Measurements from ENCODE around the gene ESPNL.

The ESPNL gene

DNA sequence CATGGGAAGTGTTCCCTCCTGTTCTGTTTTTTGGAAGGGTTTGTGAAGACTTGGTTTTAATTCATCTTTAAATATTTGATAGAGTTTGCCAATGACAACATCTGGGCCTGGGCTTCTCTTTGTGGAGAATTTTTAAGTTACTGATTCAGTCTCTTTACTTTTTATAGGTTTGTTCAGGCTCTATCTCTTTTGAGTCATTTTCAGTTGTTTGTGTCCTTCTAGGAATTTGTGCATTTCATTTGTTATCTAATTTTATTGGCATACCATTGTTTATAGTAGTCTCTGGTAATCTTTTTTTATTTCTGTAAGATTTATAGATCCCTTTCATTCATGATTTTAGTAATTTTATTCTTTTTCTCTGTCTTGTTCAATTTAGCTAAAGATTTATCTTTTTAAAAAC is 24.7 kb upstream of the ESPNL start:
- in situ Hi-C loops (cut with HindIII; ENCODE audit: low sequenced_read_pairs), result no loop called here

DNA sequence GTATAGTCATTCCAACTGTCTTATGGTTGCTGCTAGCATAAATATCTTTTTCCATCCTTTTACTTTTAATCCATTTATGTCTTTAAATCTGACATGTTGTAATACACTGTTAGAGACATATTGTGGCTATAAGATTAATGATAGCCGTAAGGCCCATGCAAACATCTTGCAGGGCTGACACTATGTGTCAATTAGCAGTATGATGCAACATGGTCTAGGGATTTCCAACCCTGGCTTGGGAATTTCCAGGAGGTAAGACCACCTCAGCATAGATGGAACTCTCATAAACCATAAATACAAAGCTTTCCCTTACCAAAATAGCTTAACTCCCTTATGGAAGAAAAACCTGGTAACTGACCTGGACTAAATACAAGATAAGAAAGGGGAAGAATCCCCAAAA is 22.8 kb upstream of the ESPNL start:
- in situ Hi-C loops (cut with HindIII; ENCODE audit: low sequenced_read_pairs), result no loop called here

DNA sequence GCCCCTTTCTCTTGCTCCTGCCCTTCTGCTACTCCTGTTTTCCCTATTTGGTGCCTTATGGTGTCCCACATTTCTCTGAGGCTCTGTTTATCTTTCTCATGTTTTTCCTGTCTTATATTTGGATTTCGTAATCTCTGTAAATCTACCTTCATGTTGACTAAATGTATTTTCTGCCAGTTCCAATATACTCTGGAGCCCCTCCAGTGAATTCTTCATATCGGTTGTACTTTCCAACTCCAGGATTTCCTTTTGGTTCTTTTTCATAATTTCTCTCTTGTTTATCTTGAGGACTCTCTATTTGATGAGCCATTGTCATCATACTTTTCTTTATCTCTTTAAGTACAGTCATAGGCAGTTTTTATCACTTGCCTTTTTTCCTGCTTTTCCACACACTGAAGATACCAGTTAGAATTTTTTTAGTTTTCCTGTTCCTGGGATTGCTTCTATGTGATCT is 20.2 kb upstream of the ESPNL start:
- in situ Hi-C loops (cut with HindIII; ENCODE audit: low sequenced_read_pairs), result no loop called here

DNA sequence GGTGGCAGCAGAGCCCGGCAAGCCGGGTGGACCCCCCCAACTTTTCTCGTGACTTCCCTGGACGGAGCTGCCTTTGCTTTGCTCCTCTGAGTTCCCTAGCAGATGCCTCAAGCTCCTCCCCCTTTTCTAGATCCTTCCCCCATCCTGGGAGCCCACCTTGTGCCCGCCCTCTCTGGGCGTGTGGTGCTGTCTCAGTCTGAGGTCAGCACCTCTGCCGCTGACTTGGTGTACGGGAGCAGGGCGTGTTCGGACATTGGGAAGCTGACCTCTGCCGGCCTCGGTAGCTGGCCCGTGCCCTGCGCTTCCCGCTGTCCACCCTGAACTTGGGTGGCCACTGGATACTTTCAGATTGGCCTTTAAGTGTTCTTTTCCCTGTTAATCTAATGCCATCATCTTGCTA is 19.6 kb upstream of the ESPNL start:
- in situ Hi-C loops (cut with HindIII; ENCODE audit: low sequenced_read_pairs), result no loop called here

DNA sequence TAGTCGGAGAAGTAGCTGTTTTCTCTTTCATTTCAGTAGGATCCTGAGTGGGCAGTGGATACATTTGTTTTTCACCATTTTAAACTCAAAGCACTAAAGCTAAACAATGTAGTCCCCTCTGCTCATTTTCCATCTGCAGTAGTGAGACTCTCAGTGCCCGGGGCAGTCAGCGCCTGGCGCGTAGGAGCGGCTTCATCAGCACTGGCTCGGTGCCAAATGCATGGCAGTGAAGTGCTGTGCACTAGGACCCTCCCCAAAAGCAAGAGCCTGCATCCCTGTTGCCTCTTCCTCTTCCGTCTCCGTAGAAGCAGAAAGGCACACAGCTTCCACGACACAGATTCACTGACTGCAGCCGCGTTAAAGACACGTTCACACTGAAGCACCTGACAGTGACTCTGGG is 19.0 kb upstream of the ESPNL start:
- in situ Hi-C loops (cut with HindIII; ENCODE audit: low sequenced_read_pairs), result no loop called here

DNA sequence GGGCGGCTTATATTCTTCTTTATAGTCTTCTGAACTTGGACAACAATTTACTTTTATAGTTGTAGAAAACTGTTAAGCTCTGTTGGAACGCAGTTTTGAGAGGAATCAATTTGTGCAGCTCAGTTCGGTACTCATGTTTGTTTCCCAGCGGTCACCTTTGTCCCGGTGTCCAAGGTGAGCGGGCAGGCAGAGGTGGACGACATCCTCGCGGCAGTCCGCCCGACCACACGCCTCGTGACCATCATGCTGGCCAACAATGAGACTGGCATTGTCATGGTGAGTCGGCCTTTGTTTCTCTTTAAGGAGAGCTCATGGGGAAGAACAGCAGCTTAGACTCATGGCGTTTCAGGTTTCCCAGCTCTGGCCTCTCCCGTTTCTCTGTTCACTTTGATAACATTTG is 18.6 kb upstream of the ESPNL start:
- in situ Hi-C loops (cut with HindIII; ENCODE audit: low sequenced_read_pairs), result no loop called here

DNA sequence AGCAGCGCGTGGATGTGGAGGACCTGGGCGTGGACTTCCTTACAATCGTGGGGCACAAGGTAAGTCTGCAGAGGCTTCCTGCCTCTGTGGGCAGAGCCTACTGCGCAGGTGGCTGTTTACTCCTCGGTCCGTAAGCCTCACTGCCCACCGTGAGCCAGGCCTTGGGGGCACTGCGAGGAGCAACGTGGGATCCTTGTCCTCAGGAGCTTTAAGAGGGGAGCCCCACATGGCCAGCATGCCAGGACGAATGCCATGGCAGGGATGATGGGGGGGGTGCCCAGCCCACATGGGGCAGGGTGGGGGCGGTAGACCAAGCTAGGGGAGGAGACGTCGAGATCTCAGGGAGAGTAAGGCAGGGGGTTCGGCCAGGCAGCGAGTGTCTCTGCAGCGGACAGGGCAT is 18.0 kb upstream of the ESPNL start:
- in situ Hi-C loops (cut with HindIII; ENCODE audit: low sequenced_read_pairs), result no loop called here

DNA sequence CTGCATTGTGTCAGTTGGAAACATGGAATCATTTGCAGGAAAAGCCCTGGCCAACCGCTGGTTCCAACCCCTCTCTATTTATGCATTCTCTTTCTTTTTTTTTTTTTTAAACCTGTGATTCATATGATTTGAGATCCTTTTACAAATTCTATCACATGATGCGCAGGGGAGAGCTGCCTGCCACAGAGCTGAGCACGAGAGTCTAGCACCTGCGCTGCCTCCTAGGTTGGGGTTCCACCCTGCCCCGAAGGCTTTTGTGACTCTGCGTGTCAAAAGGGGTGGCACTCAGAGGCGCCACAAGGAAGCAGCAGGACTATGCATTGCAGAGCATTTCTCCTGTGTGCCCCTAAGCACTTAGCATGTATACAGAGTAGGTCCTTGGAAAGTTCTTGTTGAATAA is 17.3 kb upstream of the ESPNL start:
- in situ Hi-C loops (cut with HindIII; ENCODE audit: low sequenced_read_pairs), result no loop called here

DNA sequence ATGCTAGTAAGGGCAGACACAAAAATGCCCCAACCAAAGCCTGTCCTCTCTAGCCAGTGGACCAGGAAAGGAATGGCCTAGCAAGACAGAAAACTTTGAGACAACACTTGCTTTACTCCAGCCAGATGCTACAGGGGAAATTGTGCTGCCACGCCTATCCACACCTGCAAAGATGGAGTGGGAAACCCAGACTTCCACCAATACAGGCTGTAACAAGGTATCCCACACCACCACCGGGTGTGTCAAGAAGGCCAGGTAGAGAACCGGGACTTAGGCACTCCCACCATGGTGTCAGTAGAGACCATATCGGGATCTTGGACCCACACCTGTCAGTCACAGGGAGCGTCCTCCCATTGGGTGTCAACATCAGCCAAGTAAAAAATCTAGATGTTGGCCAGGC is 16.2 kb upstream of the ESPNL start:
- in situ Hi-C loops (cut with HindIII; ENCODE audit: low sequenced_read_pairs), result no loop called here

DNA sequence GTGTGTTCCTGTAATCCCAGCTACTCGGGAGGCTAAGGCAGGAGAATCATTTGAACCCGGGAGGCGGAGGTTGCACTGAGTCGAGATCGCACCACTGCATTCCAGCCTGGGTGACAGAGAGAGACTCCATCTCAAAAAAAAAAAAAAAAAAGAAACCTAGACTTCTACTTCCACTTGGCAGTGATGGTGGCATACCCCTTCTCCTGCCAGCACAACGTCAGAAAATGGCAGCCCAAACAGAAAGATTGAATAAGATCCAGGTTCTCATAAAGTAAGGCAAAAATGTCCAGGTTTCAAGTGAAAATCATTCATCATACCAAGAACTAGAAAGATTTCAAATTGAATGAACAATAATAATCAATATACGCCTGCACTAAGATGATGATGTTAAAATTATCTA is 15.4 kb upstream of the ESPNL start:
- in situ Hi-C loops (cut with HindIII; ENCODE audit: low sequenced_read_pairs), result no loop called here

DNA sequence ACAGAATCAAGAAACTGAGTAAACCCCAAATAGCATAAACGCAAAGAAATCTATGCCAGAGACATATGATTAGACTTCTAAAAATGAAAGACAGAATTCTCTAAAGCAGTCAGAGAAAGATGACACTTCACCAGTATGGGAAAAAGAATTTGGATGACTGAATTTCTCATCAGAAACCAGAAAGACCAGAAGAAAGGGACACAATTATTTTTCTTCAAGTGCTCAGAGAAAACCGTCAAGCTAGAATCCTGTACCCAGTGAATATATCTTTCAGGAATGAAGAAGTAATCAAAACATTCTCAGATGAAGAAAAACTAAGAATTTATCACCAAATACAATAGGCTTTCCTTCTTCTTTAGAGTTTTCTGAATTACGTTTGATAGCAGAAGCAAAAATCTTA is 14.2 kb upstream of the ESPNL start:
- in situ Hi-C loops (cut with HindIII; ENCODE audit: low sequenced_read_pairs), result no loop called here

DNA sequence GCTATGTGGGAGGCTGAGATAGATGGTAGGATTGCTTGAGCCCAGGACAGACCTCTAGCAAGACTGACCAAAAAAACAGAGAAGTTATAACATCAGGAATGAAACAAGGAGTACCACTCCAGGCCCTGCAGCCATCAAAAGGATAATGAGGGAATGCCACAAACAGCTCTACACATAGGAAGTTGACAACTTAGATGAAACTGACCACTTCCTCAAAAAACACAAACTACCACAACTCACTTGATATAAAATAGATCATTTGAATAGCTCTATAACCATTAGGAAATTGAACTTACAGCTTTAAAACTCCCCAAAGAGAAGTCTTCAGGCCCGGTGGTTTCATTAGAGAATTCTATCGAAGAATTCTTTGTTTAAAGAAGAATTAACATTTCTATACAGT is 12.9 kb upstream of the ESPNL start:
- in situ Hi-C loops (cut with HindIII; ENCODE audit: low sequenced_read_pairs), result no loop called here

DNA sequence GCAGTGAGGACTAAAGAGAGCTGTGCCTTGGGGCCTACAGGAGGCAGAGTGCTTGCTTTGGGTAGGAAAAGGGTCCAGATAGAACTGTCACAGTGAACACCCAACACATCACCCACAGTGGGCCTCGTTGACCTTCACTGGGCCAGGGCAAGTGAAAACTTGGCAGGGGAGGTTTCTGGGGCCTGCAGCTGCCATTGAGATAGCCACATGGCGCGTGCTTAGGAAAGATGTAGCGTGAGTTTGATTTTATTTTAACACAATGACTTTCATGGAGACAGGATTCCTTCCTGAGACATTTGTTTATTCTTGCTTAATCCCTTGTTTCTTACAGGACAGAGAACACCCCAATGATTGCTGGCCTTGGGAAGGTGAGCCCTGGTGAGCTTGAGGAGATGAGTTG is 9.3 kb upstream of the ESPNL start:
- in situ Hi-C loops (cut with HindIII; ENCODE audit: low sequenced_read_pairs), result no loop called here

DNA sequence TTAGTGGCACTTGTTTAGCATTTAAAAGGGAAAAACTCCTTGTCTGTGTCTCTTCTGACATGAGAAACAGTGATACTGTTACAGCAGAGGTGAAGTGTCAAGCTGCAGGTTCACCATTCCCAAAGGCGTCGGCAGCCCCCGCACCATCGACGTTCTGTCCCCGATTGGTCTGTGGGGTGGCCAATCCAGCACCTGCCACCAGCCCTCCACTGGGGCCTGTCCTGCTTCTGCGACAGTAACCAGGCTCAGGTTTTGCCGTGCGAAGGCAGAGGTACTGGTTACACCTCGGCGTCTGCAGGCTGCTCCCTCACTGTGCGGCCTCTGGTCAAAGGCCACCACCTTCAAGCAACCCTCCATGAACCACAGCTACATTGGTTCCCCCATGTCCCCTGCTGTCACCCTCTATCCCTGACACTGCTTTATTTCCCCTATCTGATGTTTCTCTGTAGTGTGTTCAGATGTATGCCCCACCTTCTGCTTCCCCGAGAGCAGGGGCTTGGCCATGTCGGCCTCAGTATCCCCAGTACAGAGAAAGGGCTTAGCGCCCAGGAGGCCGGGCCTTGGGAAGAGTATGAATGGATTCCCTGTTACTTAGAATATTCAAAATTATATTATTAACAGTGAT is 8.6 kb upstream of the ESPNL start:
- in situ Hi-C loops (cut with HindIII; ENCODE audit: low sequenced_read_pairs), result no loop called here

DNA sequence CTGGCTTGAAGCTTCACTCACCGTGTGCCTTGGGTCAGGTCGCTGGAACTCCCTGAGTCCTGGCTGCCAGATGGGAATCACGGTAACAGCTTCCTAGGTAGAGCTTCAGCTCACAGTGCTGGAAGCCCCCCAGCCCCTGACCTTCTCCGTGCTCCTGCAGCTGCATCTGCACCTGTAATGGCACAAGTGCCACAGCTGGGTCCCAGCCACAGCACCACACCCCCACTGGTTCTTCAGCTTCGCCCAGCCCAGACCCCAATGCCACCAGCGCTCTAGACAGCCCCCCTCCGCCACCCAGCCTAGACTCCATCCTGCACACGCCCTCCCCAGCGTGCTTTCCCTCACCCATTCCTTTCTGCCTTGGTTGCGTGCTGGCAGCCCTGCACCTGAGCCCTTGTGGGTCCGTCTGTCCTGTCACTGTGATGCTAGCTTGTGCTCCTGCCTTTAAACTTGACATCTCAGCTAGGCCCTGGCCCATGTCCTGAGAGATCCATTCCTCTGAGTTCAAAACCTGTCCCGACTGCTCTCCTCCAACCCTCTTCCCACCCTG is 7.6 kb upstream of the ESPNL start:
- in situ Hi-C loops (cut with HindIII; ENCODE audit: low sequenced_read_pairs), result no loop called here

DNA sequence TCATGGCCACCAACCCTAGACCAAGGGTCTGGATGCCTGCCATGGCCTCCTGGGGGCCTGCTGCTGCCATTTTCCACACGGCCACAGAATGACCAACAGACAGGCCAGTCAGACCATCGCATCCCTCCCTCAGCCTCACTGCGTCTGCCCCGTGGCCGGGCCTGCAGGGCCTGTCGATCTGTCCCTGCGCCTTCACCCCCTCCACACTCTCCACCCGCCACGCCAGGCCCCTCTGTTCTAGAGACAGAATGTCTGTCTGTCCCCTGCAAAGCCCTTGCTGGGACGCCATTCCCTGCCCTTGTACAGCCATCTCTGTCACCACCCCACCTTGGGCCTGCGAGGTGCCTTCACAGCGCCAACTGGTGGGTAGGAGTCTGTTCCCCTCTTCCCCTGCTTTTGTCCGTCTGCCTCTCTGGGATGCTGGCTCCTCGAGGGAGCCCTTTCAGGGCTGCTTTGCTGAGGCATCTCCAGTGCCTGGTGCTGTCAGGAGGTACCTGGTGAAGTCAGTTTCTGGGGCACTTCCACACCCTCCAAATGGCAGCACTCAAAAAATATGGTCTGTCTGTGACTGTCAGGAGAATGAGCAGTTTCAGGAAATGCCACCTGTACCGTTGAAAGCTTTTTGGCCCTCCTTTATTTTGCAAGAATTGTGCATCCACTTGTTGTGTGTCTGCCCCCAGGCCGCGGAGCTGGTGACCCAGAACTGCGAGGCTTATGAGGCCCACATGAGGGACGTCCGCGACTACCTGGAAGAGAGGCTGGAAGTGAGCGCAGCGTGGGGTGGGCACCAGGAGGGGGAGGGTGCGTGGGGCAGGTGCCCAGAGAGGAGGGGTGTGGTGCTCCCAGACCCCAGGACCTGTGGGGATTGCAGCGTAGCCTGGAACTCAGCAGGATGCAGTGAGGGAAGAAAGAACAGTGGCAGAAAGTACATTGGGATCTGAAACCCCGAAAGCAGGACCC is 6.7 kb upstream of the ESPNL start:
- in situ Hi-C loops (cut with HindIII; ENCODE audit: low sequenced_read_pairs), result no loop called here

DNA sequence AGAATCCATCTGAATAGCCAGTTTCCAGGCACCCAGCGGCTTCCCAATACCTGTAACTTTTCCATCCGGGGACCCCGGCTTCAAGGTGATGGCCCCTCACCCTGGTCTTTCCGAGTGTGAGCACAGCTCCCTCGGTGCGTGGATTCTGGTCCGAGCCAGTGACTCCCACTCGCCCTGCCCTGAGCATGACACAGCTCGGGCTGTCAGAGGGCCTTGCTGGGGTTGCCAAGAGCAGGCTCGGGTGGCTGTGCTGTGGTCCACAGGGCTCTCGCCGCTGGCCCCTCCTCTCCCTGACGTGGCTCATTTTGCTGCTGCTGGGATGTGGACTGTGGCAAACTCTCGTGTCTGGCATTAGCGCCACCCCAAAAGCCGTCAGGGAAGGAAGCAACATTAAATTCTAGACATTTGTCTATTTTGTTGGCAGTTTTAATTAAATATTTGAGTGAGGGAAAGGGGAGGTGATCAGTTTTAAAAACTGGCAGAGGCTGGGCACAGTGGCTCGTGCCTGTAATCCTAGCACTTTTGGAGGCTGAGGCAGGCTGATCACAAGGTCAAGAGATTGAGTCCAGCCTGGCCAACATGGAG is 5.6 kb upstream of the ESPNL start:
- in situ Hi-C loops (cut with HindIII; ENCODE audit: low sequenced_read_pairs), result no loop called here

DNA sequence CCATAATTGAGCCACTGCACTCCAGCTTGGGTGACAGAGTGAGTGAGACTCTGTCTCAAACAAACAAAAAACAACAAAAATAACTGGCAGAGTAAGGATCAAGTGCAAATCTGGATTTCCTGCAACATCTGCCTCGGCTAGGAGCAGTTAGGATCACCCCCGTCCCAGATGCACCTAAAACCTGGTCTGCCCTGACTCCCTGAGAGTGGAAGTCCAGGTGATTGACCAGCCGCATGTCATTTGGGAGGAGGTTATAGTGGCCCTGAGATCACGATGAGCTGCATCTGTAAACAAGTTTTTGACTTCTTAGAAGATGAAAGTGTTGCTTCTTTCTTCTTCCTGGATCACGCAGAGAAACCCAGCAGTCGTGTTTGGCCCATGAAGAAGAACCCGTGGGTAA is 5.0 kb upstream of the ESPNL start:
- in situ Hi-C loops (cut with HindIII; ENCODE audit: low sequenced_read_pairs), result no loop called here

DNA sequence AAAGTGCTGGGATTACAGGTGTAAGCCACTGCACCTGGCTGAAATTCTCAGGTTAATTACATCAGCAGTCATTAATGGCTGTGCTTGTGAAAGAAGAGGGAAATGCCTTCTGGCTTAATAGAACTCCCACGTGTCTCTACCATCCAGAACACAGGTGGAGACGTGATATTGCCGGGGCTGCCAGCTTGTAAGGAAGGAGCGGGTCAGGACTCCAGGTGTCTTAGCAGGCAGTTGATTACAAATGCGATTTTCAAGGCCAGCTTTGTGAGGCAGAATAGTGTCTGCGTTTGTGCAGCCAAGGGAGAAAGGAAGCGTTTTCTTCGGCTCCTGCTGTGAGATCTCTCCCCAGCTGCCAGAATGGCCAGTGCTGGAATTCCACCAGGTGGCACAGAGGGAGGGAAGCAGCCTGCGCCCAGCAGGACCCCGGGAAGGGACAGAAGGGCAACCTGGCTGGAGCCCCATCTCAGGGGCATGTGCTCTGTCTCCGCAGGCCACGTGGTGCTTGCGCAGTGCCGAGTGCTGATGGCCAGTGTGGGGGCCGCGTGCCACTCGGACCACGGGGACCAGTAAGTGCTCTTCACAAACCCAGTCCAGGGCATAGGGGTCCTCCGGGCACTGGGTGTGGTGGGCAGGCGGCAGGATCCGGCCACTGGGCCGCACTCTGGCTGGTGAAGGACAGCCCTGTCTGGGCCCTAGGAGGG is 3.7 kb upstream of the ESPNL start:
- in situ Hi-C loops (cut with HindIII; ENCODE audit: low sequenced_read_pairs), result no loop called here

DNA sequence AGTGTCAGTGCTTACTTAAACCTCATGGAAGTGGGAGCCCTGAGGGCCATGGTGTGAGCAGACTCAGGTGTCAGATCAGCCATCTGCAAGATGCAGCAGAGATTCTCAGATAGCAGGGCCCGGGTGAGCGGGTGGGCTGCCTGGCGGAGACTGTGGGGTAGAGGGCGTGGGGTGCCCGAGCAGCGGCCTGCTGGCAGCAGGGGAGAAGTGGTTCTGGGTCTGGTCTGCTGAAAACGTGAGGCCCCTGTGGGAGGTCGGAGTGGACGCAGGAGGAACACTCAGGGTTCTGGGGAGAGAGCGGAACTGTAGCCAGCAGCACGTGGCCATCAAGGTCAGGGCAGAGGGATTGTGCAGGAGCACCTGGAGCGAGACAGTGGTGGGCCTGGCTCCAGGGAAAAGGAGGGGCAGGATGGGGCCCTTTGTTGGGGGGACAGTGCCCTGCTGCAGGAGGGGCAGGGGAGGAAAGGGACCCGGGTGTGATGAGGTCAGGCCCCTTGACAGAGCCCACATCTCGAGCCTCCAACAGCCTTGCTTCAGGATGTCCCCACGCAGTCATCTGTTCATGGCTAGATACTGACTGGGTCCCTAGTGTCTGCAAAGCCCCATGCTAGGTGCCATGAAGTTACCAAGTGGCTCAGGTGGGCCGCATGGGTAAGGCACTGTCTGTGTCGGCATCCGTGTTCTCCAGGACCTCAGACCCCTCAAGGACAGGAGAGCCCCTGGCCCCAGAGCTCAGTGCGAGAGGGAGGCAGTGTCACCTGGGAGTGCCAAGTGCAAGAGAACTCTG is 2.7 kb upstream of the ESPNL start:
- in situ Hi-C loops (cut with HindIII; ENCODE audit: low sequenced_read_pairs), result no loop called here

Data from DLD1 (cell line).